ENCODE data around the gene CEACAM8. TPM values are rescaled to one million over a fixed set of nuclear protein-coding genes. Genes with fewer than 3 reads are reported as not detected.

The CEACAM8 gene
- total RNA-seq, 2 experiments from 2014 or later, result not detected

DNA sequence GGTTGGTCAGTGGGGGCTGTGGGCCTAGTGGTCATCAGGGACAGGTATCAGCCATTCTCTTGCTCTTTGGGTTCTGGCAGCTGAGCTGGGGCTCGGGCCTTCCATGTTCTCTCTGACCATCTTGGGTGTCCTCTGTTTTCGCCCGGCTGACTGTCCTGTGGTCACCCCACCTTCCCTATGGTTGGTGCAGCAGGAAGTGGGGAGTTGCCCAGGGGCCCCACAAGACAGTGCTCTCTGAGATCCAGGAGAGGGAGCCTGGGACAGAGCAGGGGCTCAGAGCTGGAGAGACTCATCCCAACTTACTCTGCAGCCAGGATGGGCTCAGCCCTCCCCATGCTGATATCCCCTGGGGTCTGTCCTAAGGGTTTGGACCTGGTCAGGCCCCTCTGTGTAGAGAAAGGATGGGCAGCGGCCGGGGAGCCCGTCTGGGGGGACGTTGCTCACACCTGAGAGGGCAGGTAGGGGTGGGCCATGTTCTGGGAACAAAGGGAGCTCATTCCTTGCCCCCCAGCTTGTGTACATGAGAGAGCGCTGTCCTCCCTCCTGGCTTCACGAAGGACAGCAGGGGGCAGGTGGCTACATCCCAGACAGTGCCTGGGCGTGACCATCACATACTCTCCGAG is 937 bp upstream of the CEACAM8 start:
- Histone ChIP-seq H3K4me2 (ENCODE audit: low read length) (no peak overlapping the region), H3K4me3 (ENCODE audit: low read depth, low read length, poor library complexity, severe bottlenecking) (no peak overlapping the region), H3K9me2 (ENCODE audit: insufficient read depth, low read length) (no peaks in the 10 kb centered on the region), H4K20me1 (ENCODE audit: insufficient read depth, low read length) (no peaks in the 10 kb centered on the region), H3K27ac (ENCODE audit: low read depth, low read length, poor library complexity, severe bottlenecking) (no peak overlapping the region), H3K4me1 (ENCODE audit: insufficient read depth, low read length, poor library complexity, severe bottlenecking) (no peaks in the 10 kb centered on the region), H3K79me2 (ENCODE audit: insufficient read depth, low read depth, low read length) (no peaks in the 10 kb centered on the region), H2AFZ (ENCODE audit: low read length) (no peak overlapping the region), H3K9me3 (ENCODE audit: low read length) (no peaks in the 10 kb centered on the region), H3K36me3 (ENCODE audit: insufficient read depth, low read length) (no peaks in the 10 kb centered on the region)
- intact Hi-C loops (cut with micrococcal nuclease; ENCODE audit: unreplicated experiment), result no loop called here
- TF ChIP-seq EZH2phosphoT487 (IDR thresholded peaks at IDR 0.05; ENCODE audit: borderline replicate concordance, low read depth, low read length), result no peak
- TF ChIP-seq, protein P1, sequence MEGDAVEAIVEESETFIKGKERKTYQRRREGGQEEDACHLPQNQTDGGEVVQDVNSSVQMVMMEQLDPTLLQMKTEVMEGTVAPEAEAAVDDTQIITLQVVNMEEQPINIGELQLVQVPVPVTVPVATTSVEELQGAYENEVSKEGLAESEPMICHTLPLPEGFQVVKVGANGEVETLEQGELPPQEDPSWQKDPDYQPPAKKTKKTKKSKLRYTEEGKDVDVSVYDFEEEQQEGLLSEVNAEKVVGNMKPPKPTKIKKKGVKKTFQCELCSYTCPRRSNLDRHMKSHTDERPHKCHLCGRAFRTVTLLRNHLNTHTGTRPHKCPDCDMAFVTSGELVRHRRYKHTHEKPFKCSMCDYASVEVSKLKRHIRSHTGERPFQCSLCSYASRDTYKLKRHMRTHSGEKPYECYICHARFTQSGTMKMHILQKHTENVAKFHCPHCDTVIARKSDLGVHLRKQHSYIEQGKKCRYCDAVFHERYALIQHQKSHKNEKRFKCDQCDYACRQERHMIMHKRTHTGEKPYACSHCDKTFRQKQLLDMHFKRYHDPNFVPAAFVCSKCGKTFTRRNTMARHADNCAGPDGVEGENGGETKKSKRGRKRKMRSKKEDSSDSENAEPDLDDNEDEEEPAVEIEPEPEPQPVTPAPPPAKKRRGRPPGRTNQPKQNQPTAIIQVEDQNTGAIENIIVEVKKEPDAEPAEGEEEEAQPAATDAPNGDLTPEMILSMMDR (conservative IDR thresholded peaks at IDR 0.05; ENCODE audit: low read length), result no peak
- POLR2A ChIA-PET, result interaction anchor here (0.5 to 0.6 kb wide), 2 partner anchors 136 to 826 kb away, joined by 3 read pairs; no protein-coding TSS in a partner anchor
- no TSS peak for BruUV-seq (replicated peaks)
- CTCF ChIA-PET (ENCODE audit: unreplicated experiment), result no interaction called here
- no peak for DNase-seq (ENCODE audit: low spot score)

DNA sequence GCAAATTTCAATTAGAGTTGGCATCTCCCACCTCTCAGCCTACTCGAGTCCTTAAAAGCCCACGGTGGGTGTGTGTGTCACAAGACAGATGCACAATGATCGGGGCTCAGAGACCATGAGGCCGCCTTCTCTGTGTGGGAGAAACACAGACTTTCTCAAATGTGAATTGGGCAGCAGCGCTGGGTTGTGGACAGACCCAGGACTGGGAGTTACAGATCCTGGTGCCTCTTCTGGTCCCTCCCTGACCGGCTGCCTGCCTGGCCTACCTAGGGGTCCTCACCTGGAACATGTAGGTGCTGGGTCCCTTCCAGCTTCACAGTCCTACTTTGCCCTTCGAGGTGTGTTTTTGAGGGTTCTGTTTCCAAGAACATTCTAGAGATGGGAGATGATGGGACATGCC is 4.9 kb downstream of the CEACAM8 start:
- POLR2A ChIA-PET, result no interaction called here
- no TSS peak for BruUV-seq (replicated peaks)

DNA sequence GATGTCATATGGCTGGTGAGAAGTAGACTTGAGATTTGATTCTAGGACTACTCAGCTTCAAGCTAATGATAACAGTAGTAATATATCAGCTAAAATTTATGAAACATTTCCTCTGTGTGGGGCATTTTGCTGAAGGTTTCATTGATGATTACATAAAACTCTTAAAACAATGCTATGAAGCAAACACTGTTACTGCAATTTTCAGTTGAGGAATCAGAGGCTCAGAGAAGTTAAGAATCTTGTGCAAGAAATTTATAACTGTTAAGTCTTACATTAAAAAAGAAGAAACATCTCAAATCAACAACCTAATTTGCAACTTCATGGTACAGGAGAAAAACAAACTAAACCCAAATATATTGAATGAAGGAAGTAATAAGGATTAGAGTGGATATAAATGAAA is 10.3 kb downstream of the CEACAM8 start:
- no peaks in the 10 kb centered on the region for H3K9me3 ChIP-seq (ENCODE audit: low read length)
- no peak overlapping the region for H3K4me3 ChIP-seq (ENCODE audit: low read depth, low read length, poor library complexity, severe bottlenecking)
- no peak overlapping the region for H3K27ac ChIP-seq (ENCODE audit: low read depth, low read length, poor library complexity, severe bottlenecking)
- TF ChIP-seq, protein P1 (conservative IDR thresholded peaks at IDR 0.05; ENCODE audit: low read length), result no peak
- no peak for TF ChIP-seq EZH2phosphoT487 (IDR thresholded peaks at IDR 0.05; ENCODE audit: borderline replicate concordance, low read depth, low read length)
- no peaks in the 10 kb centered on the region for H3K9me2 ChIP-seq (ENCODE audit: insufficient read depth, low read length)
- DNase-seq (ENCODE audit: low spot score), result no peak
- ChIA-PET CTCF (ENCODE audit: unreplicated experiment) (no interaction called here), POLR2A (no interaction called here)
- no peaks in the 10 kb centered on the region for H3K79me2 ChIP-seq (ENCODE audit: insufficient read depth, low read depth, low read length)
- H4K20me1 ChIP-seq (ENCODE audit: insufficient read depth, low read length), result no peaks in the 10 kb centered on the region
- H3K4me1 ChIP-seq (ENCODE audit: insufficient read depth, low read length, poor library complexity, severe bottlenecking), result no peaks in the 10 kb centered on the region
- H2AFZ ChIP-seq (ENCODE audit: low read length), result no peak overlapping the region
- H3K4me2 ChIP-seq (ENCODE audit: low read length), result no peak overlapping the region
- intact Hi-C loops (cut with micrococcal nuclease; ENCODE audit: unreplicated experiment), result no loop called here
- no peaks in the 10 kb centered on the region for H3K36me3 ChIP-seq (ENCODE audit: insufficient read depth, low read length)
- BruUV-seq (replicated peaks), result no TSS peak

More for the DNA sequence above, 4.9 kb downstream of the CEACAM8 start:
- Histone ChIP-seq H2AFZ (ENCODE audit: low read length) (no peak overlapping the region), H3K4me1 (ENCODE audit: insufficient read depth, low read length, poor library complexity, severe bottlenecking) (no peaks in the 10 kb centered on the region), H3K4me2 (ENCODE audit: low read length) (no peak overlapping the region), H3K36me3 (ENCODE audit: insufficient read depth, low read length) (no peaks in the 10 kb centered on the region), H4K20me1 (ENCODE audit: insufficient read depth, low read length) (no peaks in the 10 kb centered on the region), H3K27ac (ENCODE audit: low read depth, low read length, poor library complexity, severe bottlenecking) (no peak overlapping the region), H3K79me2 (ENCODE audit: insufficient read depth, low read depth, low read length) (no peaks in the 10 kb centered on the region), H3K4me3 (ENCODE audit: low read depth, low read length, poor library complexity, severe bottlenecking) (no peak overlapping the region), H3K9me2 (ENCODE audit: insufficient read depth, low read length) (no peaks in the 10 kb centered on the region), H3K9me3 (ENCODE audit: low read length) (no peaks in the 10 kb centered on the region)
- CTCF ChIA-PET (ENCODE audit: unreplicated experiment), result no interaction called here
- intact Hi-C loops (cut with micrococcal nuclease; ENCODE audit: unreplicated experiment), result no loop called here
- TF ChIP-seq EZH2phosphoT487 (IDR thresholded peaks at IDR 0.05; ENCODE audit: borderline replicate concordance, low read depth, low read length), result no peak
- TF ChIP-seq, protein P1 (conservative IDR thresholded peaks at IDR 0.05; ENCODE audit: low read length), result no peak
- DNase-seq (ENCODE audit: low spot score), result no peak
